K562 (cell line): ENCODE results near the gene NPPC. TPM values are rescaled to one million over a fixed set of nuclear protein-coding genes. Genes with fewer than 3 reads are reported as not detected.

ENCODE experiments used
- RCOR1 ChIP-seq, 2 experiments: IDR thresholded peaks; 2 replicates each; pipeline ENCODE4 v1.6.1; 2012; ENCODE audit warnings: low read depth in 2 of 2, low read length in 2 of 2, borderline replicate concordance in 1 of 2, improper control_type of control experiment in 1 of 2
- ZBTB7A ChIP-seq: IDR thresholded peaks from 2 replicates; pipeline ENCODE4 v1.6.1; 2011; ENCODE audit warnings: low read depth, mild to moderate bottlenecking, low read length, moderate library complexity, borderline replicate concordance; ENCODE audit not compliant: control insufficient read depth
- ZNF644 ChIP-seq: fragments of 200-800 bp; sonication (Bioruptor generic); IDR thresholded peaks from 2 replicates; pipeline ENCODE4 v1.6.1; 2016; ENCODE audit warnings: low read depth, missing genetic modification characterization, missing compliant biosample characterization
- polyA plus RNA-seq, 8 experiments: library from polyadenylated mRNA; depleted of rRNA in 4 of 8; stranded (reverse) in 5 of 8; unstranded in 3 of 8; fragments of >200 nt; fragmentation: Nextera tagmentation in 2 of 8; fragmentation: Illumina TruSeq in 1 of 8; extraction: Ambion mirVana in 2 of 8; extraction: Trizol in 1 of 8; gene quantifications; 2 replicates each; pipeline versions ENCODE4 v1.2.1 to v1.2.3, GENCODE V29; 2011 to 2014; ENCODE audit warnings: inconsistent platforms in 1 of 8, missing spikeins in 1 of 8
- total RNA-seq, 7 experiments: library from RNA; depleted of rRNA in 6 of 7; stranded (reverse); fragments of >200 nt in 6 of 7; fragmentation: Illumina TruSeq in 2 of 7; extraction: Trizol in 2 of 7; gene quantifications; 2 replicates each; pipeline versions ENCODE4 v1.2.1 to v1.2.3, GENCODE V29; 2011 to 2021; ENCODE audit warnings: low replicate concordance in 1 of 7
- TF ChIP-seq, protein P1 (sequence below): fragments of 250-450 bp; sonication (Bioruptor Pico); IDR thresholded peaks from 2 replicates; pipeline ENCODE4 v1.8.0; 2021; ENCODE audit warnings: moderate library complexity, mild to moderate bottlenecking, inconsistent platforms
- TF ChIP-seq, protein P2 (sequence below): fragments of 200-600 bp; sonication (generic); IDR thresholded peaks from one replicate; pipeline ENCODE4 v1.6.1; 2012; ENCODE audit warnings: mild to moderate bottlenecking, low read depth, low read length, inconsistent platforms
- TF ChIP-seq, protein P3 (sequence below): fragments of 250-450 bp; sonication (Bioruptor Pico); IDR thresholded peaks from 2 replicates; pipeline ENCODE4 v1.4.0; 2020
- TF ChIP-seq, protein P4 (sequence below): fragments of 250-450 bp; sonication (Bioruptor Pico); IDR thresholded peaks from 2 replicates; pipeline ENCODE4 v1.8.0; 2021; ENCODE audit warnings: borderline replicate concordance, mild to moderate bottlenecking, moderate library complexity; ENCODE audit not compliant: poor library complexity, severe bottlenecking
- TF ChIP-seq, protein P5 (sequence below): fragments of 250-450 bp; sonication (Bioruptor Pico); IDR thresholded peaks from 2 replicates; pipeline ENCODE4 v1.8.0; 2022; ENCODE audit warnings: moderate library complexity, mild to moderate bottlenecking, inconsistent platforms

Gene NPPC
- total and polyA plus RNA-seq, 9 of the 15 experiments (the other 6 are each of a cell fraction or from before 2014, with no cell fraction given): not detected

DNA sequence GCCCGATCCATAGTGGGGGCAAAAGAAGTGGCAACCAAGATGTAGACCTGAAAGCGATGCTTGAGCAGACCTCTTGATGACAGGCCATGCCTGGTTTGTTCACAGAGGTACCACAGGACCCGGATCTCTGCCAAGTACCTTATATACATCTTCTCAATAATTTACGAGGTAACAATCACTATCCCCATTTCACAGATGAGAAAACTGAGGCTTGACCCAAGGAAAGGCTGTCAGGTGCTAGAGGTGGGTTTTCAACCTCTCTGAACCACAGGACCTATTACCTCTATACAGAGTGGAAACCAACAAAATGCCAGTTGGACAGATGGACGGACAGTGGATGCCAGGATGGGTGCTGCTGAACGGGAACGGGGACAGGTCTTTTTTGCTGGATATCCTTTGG lies 21.5 kb upstream of the NPPC start (continued):
- TF ChIP-seq RCOR1 (IDR thresholded peaks at IDR 0.05; ENCODE audit: borderline replicate concordance in 1 of 2, low read depth in 2 of 2, low read length in 2 of 2): peak in 1 of 2 experiments; percentile 43; a peak in 1 of 4 replicates
- TF ChIP-seq, protein P1, sequence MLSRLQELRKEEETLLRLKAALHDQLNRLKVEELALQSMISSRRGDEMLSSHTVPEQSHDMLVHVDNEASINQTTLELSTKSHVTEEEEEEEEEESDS (CRISPR knock-in tag): no peak
- TF ChIP-seq, protein P2, sequence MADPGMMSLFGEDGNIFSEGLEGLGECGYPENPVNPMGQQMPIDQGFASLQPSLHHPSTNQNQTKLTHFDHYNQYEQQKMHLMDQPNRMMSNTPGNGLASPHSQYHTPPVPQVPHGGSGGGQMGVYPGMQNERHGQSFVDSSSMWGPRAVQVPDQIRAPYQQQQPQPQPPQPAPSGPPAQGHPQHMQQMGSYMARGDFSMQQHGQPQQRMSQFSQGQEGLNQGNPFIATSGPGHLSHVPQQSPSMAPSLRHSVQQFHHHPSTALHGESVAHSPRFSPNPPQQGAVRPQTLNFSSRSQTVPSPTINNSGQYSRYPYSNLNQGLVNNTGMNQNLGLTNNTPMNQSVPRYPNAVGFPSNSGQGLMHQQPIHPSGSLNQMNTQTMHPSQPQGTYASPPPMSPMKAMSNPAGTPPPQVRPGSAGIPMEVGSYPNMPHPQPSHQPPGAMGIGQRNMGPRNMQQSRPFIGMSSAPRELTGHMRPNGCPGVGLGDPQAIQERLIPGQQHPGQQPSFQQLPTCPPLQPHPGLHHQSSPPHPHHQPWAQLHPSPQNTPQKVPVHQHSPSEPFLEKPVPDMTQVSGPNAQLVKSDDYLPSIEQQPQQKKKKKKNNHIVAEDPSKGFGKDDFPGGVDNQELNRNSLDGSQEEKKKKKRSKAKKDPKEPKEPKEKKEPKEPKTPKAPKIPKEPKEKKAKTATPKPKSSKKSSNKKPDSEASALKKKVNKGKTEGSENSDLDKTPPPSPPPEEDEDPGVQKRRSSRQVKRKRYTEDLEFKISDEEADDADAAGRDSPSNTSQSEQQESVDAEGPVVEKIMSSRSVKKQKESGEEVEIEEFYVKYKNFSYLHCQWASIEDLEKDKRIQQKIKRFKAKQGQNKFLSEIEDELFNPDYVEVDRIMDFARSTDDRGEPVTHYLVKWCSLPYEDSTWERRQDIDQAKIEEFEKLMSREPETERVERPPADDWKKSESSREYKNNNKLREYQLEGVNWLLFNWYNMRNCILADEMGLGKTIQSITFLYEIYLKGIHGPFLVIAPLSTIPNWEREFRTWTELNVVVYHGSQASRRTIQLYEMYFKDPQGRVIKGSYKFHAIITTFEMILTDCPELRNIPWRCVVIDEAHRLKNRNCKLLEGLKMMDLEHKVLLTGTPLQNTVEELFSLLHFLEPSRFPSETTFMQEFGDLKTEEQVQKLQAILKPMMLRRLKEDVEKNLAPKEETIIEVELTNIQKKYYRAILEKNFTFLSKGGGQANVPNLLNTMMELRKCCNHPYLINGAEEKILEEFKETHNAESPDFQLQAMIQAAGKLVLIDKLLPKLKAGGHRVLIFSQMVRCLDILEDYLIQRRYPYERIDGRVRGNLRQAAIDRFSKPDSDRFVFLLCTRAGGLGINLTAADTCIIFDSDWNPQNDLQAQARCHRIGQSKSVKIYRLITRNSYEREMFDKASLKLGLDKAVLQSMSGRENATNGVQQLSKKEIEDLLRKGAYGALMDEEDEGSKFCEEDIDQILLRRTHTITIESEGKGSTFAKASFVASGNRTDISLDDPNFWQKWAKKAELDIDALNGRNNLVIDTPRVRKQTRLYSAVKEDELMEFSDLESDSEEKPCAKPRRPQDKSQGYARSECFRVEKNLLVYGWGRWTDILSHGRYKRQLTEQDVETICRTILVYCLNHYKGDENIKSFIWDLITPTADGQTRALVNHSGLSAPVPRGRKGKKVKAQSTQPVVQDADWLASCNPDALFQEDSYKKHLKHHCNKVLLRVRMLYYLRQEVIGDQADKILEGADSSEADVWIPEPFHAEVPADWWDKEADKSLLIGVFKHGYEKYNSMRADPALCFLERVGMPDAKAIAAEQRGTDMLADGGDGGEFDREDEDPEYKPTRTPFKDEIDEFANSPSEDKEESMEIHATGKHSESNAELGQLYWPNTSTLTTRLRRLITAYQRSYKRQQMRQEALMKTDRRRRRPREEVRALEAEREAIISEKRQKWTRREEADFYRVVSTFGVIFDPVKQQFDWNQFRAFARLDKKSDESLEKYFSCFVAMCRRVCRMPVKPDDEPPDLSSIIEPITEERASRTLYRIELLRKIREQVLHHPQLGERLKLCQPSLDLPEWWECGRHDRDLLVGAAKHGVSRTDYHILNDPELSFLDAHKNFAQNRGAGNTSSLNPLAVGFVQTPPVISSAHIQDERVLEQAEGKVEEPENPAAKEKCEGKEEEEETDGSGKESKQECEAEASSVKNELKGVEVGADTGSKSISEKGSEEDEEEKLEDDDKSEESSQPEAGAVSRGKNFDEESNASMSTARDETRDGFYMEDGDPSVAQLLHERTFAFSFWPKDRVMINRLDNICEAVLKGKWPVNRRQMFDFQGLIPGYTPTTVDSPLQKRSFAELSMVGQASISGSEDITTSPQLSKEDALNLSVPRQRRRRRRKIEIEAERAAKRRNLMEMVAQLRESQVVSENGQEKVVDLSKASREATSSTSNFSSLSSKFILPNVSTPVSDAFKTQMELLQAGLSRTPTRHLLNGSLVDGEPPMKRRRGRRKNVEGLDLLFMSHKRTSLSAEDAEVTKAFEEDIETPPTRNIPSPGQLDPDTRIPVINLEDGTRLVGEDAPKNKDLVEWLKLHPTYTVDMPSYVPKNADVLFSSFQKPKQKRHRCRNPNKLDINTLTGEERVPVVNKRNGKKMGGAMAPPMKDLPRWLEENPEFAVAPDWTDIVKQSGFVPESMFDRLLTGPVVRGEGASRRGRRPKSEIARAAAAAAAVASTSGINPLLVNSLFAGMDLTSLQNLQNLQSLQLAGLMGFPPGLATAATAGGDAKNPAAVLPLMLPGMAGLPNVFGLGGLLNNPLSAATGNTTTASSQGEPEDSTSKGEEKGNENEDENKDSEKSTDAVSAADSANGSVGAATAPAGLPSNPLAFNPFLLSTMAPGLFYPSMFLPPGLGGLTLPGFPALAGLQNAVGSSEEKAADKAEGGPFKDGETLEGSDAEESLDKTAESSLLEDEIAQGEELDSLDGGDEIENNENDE: no peak
- no peak for TF ChIP-seq ZNF644 (tag)
- TF ChIP-seq, protein P3, sequence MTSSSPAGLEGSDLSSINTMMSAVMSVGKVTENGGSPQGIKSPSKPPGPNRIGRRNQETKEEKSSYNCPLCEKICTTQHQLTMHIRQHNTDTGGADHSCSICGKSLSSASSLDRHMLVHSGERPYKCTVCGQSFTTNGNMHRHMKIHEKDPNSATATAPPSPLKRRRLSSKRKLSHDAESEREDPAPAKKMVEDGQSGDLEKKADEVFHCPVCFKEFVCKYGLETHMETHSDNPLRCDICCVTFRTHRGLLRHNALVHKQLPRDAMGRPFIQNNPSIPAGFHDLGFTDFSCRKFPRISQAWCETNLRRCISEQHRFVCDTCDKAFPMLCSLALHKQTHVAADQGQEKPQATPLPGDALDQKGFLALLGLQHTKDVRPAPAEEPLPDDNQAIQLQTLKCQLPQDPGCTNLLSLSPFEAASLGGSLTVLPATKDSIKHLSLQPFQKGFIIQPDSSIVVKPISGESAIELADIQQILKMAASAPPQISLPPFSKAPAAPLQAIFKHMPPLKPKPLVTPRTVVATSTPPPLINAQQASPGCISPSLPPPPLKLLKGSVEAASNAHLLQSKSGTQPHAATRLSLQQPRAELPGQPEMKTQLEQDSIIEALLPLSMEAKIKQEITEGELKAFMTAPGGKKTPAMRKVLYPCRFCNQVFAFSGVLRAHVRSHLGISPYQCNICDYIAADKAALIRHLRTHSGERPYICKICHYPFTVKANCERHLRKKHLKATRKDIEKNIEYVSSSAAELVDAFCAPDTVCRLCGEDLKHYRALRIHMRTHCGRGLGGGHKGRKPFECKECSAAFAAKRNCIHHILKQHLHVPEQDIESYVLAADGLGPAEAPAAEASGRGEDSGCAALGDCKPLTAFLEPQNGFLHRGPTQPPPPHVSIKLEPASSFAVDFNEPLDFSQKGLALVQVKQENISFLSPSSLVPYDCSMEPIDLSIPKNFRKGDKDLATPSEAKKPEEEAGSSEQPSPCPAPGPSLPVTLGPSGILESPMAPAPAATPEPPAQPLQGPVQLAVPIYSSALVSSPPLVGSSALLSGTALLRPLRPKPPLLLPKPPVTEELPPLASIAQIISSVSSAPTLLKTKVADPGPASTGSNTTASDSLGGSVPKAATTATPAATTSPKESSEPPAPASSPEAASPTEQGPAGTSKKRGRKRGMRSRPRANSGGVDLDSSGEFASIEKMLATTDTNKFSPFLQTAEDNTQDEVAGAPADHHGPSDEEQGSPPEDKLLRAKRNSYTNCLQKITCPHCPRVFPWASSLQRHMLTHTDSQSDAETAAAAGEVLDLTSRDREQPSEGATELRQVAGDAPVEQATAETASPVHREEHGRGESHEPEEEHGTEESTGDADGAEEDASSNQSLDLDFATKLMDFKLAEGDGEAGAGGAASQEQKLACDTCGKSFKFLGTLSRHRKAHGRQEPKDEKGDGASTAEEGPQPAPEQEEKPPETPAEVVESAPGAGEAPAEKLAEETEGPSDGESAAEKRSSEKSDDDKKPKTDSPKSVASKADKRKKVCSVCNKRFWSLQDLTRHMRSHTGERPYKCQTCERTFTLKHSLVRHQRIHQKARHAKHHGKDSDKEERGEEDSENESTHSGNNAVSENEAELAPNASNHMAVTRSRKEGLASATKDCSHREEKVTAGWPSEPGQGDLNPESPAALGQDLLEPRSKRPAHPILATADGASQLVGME (CRISPR knock-in tag): no peak
- TF ChIP-seq, protein P4, sequence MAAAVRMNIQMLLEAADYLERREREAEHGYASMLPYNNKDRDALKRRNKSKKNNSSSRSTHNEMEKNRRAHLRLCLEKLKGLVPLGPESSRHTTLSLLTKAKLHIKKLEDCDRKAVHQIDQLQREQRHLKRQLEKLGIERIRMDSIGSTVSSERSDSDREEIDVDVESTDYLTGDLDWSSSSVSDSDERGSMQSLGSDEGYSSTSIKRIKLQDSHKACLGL (CRISPR knock-in tag): no peak
- no peak for TF ChIP-seq ZBTB7A
- TF ChIP-seq, protein P5, sequence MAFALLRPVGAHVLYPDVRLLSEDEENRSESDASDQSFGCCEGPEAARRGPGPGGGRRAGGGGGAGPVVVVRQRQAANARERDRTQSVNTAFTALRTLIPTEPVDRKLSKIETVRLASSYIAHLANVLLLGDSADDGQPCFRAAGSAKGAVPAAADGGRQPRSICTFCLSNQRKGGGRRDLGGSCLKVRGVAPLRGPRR (CRISPR knock-in tag): no peak
